Measurements from ENCODE around the gene SOX13.
A peak's percentile ranks its signal among the peaks of the same experiment; 100 is the strongest.

SOX13 gene

GRCh38 chr1:204154568-204155255, 81.8 kb downstream of the SOX13 start:
- no peak for DNase-seq

- no peak for DNase-seq
Observed at GRCh38 chr1:204155881-204156280, 83.0 kb downstream of the SOX13 start.

GRCh38 chr1:204157962-204158361, 85.0 kb downstream of the SOX13 start:
- no peak for DNase-seq

GRCh38 chr1:204161609-204162493, 88.9 kb downstream of the SOX13 start:
- DNase-seq: no peak

- peak; percentile 76 for DNase-seq
Observed at GRCh38 chr1:204162494-204163074, 89.7 kb downstream of the SOX13 start.

GRCh38 chr1:204166219-204166618, 93.3 kb downstream of the SOX13 start, which contains the start of gene REN:
TSS of gene REN (minus strand) at chr1:204166337. CDS start at chr1:204166293, 44 bp downstream.
- no peak for DNase-seq

GRCh38 chr1:204167730-204168129, 94.8 kb downstream of the SOX13 start:
- DNase-seq: no peak

GRCh38 chr1:204169858-204170257, 96.9 kb downstream of the SOX13 start:
- no peak for DNase-seq

GRCh38 chr1:204170494-204171155, 97.7 kb downstream of the SOX13 start:
- DNase-seq: no peak

- no peak for DNase-seq
Observed at GRCh38 chr1:204171751-204172178, 98.8 kb downstream of the SOX13 start.

GRCh38 chr1:204172404-204173029, 99.6 kb downstream of the SOX13 start:
- no peak for DNase-seq

GRCh38 chr1:204174958-204175357, 102.0 kb downstream of the SOX13 start:
- DNase-seq: no peak

GRCh38 chr1:204176049-204176448, 103.1 kb downstream of the SOX13 start:
- no peak for DNase-seq

- DNase-seq: peak; percentile 69
Observed at GRCh38 chr1:204177133-204177532, 104.2 kb downstream of the SOX13 start.
